HG02973 (cell line): ENCODE measurements around the gene TIGD1.
"Not testable (repeated sequence)": the region's sequence is repeated elsewhere in the genome, so short reads cannot be mapped to it uniquely, and the experiment has no call there.

Experiments used
- ATAC-seq: cut with Tn5 transposase; IDR thresholded peaks from one replicate; pipeline ENCODE4 v1.9.1; 2021; ENCODE audit warnings: moderate library complexity; ENCODE audit not compliant: unreplicated experiment

Gene TIGD1

GRCh38 chr2:232540441-232541041, 9.8 kb downstream of the TIGD1 start:
- no peak for ATAC-seq

- no peak for ATAC-seq
These were observed 10.8 kb downstream of the TIGD1 start, which contains the start of gene CHRNG for GRCh38 chr2:232539298-232540231. Gene CHRNG, plus strand, starts transcription at chr2:232539692. Its CDS starts 56 bp downstream, at chr2:232539748.

GRCh38 chr2:232538671-232539070, 11.7 kb downstream of the TIGD1 start:
- ATAC-seq, result no peak

- ATAC-seq, result no peak
These were observed 12.9 kb downstream of the TIGD1 start for GRCh38 chr2:232537499-232537898.

- no peak for ATAC-seq
These were observed 13.3 kb downstream of the TIGD1 start for GRCh38 chr2:232537079-232537478.

GRCh38 chr2:232535761-232536530, 14.4 kb downstream of the TIGD1 start:
- ATAC-seq, result no peak

GRCh38 chr2:232534940-232535651, 15.3 kb downstream of the TIGD1 start:
- no peak for ATAC-seq

GRCh38 chr2:232533944-232534710, 16.2 kb downstream of the TIGD1 start:
- ATAC-seq, result no peak

GRCh38 chr2:232532821-232533220, 17.5 kb downstream of the TIGD1 start:
- ATAC-seq, result not testable (repeated sequence)

- ATAC-seq, result no peak
These were observed 17.9 kb downstream of the TIGD1 start for GRCh38 chr2:232532419-232532818.

- no peak for ATAC-seq
These were observed 19.6 kb downstream of the TIGD1 start for GRCh38 chr2:232530626-232531260.

GRCh38 chr2:232529806-232530547, 20.4 kb downstream of the TIGD1 start:
- no peak for ATAC-seq

- ATAC-seq, result no peak
These were observed 21.5 kb downstream of the TIGD1 start for GRCh38 chr2:232528746-232529460.

- no peak for ATAC-seq
These were observed 22.4 kb downstream of the TIGD1 start for GRCh38 chr2:232527905-232528470.

- ATAC-seq, result no peak
These were observed 23.9 kb downstream of the TIGD1 start for GRCh38 chr2:232526372-232526941.

GRCh38 chr2:232525791-232526371, 24.5 kb downstream of the TIGD1 start, which contains the start of gene CHRND:
Gene CHRND, plus strand, starts transcription at chr2:232526160. Its CDS starts 56 bp downstream, at chr2:232526216.
- ATAC-seq, result no peak

GRCh38 chr2:232525199-232525598, 25.2 kb downstream of the TIGD1 start:
- ATAC-seq, result no peak
